Trophoblast cell (in vitro differentiated cells and primary cell): ENCODE measurements around the gene SAMD4B.

ENCODE experiments used
- DNase-seq, 2 donors: peaks; one replicate each; pipeline ENCODE4 v3.0.0-alpha.2; 2016
- H2AFZ ChIP-seq: 2 replicates; pipeline ENCODE4 v1.6.1; 2013; ENCODE audit warnings: low read length, moderate library complexity, mild to moderate bottlenecking; ENCODE audit not compliant: insufficient read depth, poor library complexity
- H2AK5ac ChIP-seq: 2 replicates; pipeline ENCODE4 v1.6.1; 2013; ENCODE audit warnings: mild to moderate bottlenecking, low read length
- H2BK120ac ChIP-seq: 2 replicates; pipeline ENCODE4 v1.6.1; 2013; ENCODE audit warnings: low read length, mild to moderate bottlenecking, moderate library complexity; ENCODE audit not compliant: insufficient read depth, poor library complexity
- H2BK12ac ChIP-seq: 2 replicates; pipeline ENCODE4 v1.6.1; 2013; ENCODE audit warnings: mild to moderate bottlenecking, low read length, moderate library complexity
- H2BK5ac ChIP-seq: 2 replicates; pipeline ENCODE4 v1.6.1; 2013; ENCODE audit warnings: low read length, low read depth, moderate library complexity, mild to moderate bottlenecking; ENCODE audit not compliant: poor library complexity
- H3K14ac ChIP-seq: 2 replicates; pipeline ENCODE4 v1.6.1; 2013; ENCODE audit warnings: mild to moderate bottlenecking, low read length
- H3K18ac ChIP-seq: 2 replicates; pipeline ENCODE4 v1.6.1; 2013; ENCODE audit warnings: mild to moderate bottlenecking, low read length
- H3K23ac ChIP-seq: 2 replicates; pipeline ENCODE4 v1.6.1; 2013; ENCODE audit warnings: low read length
- H3K27ac ChIP-seq: 2 replicates; pipeline ENCODE4 v1.5.1; 2013; ENCODE audit warnings: low read depth, mild to moderate bottlenecking, inconsistent platforms, low read length, moderate library complexity
- H3K27me3 ChIP-seq: 2 replicates; pipeline ENCODE4 v1.6.1; 2013; ENCODE audit warnings: inconsistent platforms, mild to moderate bottlenecking, low read length, moderate library complexity; ENCODE audit not compliant: insufficient read depth
- H3K36me3 ChIP-seq, 2 experiments: 1 replicate in 1 of 2; 2 replicates in 1 of 2; pipeline ENCODE4 v1.6.1; 2013; ENCODE audit warnings: low read length in 2 of 2, mild to moderate bottlenecking in 2 of 2, moderate library complexity in 1 of 2; ENCODE audit not compliant: insufficient read depth in 2 of 2, control insufficient read depth in 1 of 2
- H3K4ac ChIP-seq: 2 replicates; pipeline ENCODE4 v1.6.1; 2013; ENCODE audit warnings: low read depth, mild to moderate bottlenecking, low read length, moderate library complexity
- H3K4me1 ChIP-seq, 2 experiments: 1 replicate in 1 of 2; 2 replicates in 1 of 2; pipeline ENCODE4 v1.6.1; 2013; ENCODE audit warnings: low read length in 2 of 2, mild to moderate bottlenecking in 2 of 2, moderate library complexity in 1 of 2; ENCODE audit not compliant: insufficient read depth in 2 of 2, control insufficient read depth in 1 of 2
- H3K4me2 ChIP-seq: 2 replicates; pipeline ENCODE4 v1.6.1; 2013; ENCODE audit warnings: inconsistent platforms, mild to moderate bottlenecking, low read length, moderate library complexity
- H3K4me3 ChIP-seq: 2 replicates; pipeline ENCODE4 v1.5.1; 2013; ENCODE audit warnings: mild to moderate bottlenecking, low read depth, low read length, inconsistent platforms
- H3K79me1 ChIP-seq: one replicate; pipeline ENCODE4 v1.6.1; 2013; ENCODE audit warnings: low read length
- H3K79me2 ChIP-seq: 2 replicates; pipeline ENCODE4 v1.6.1; 2013; ENCODE audit warnings: low read length, mild to moderate bottlenecking; ENCODE audit not compliant: control insufficient read depth, insufficient read depth, poor library complexity
- H3K9ac ChIP-seq: 2 replicates; pipeline ENCODE4 v1.6.1; 2013; ENCODE audit warnings: mild to moderate bottlenecking, low read length
- H3K9me3 ChIP-seq: 2 replicates; pipeline ENCODE4 v1.6.1; 2013; ENCODE audit warnings: low read depth, mild to moderate bottlenecking, control low read depth, inconsistent platforms, low read length; ENCODE audit not compliant: insufficient read depth
- H4K12ac ChIP-seq: 2 replicates; pipeline ENCODE4 v1.6.1; 2013; ENCODE audit warnings: low read depth, mild to moderate bottlenecking, low read length, moderate library complexity
- H4K8ac ChIP-seq: 2 replicates; pipeline ENCODE4 v1.6.1; 2013; ENCODE audit warnings: low read depth, mild to moderate bottlenecking, low read length, moderate library complexity
- H4K91ac ChIP-seq: one replicate; pipeline ENCODE4 v1.6.1; 2013; ENCODE audit warnings: low read depth, mild to moderate bottlenecking, low read length, moderate library complexity
- WGBS: extraction: QIAGEN DNeasy Blood & Tissue Kit; methylation state at CpG from one replicate; pipeline ENCODE4 v1.1.7; 2013; ENCODE audit warnings: missing lambda C conversion rate; ENCODE audit not compliant: insufficient read length, insufficient coverage; ENCODE audit errors: extremely low coverage; 5-methylcytosine and 5-hydroxymethylcytosine counted together

Gene SAMD4B

DNA sequence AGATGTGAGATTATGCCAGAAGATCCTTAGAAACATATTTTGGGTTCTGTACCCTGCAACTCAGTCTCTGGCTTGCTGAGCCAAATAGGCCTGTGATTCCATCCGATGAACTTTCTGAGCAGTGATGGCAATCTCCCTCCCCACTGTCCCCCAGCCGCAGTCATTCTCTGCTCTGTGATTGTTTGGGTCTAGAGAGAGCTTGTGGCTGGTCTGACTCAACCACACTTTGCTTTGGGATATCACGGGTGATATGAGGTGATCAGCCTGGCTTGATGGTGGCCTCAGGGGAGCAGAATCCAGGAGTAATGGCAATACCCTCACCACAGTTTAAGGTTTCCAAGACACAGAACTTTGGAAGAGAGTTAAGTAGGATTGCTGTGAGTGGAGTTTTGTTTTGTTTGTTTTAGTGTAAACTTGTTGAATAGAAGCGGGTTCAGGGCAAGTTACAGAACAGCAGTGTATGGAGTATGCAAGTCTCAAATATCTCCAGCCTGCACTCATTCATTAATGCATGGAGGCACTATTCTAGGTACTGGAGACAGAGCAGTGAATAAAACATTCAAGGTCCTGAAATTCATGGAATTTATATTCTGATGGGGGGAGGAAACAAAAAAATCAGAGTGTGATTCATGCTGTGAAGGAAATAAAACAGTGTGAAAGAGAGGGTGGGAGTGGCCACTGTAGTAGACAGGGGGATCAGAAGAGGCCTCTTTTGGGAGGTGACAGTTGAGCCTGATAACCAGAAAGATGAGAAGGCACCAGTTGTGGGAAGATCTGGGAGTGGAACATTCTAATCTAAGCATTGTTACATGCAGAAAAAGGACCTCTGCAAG lies 5.3 kb downstream of the SAMD4B start:
- H3K27ac ChIP-seq = no peak overlapping the region
- no peak overlapping the region for H4K91ac ChIP-seq
- no peaks in the 10 kb centered on the region for H3K27me3 ChIP-seq
- no peak overlapping the region for H3K4ac ChIP-seq
- H3K23ac ChIP-seq = no peak overlapping the region
- H2AFZ ChIP-seq = no peak overlapping the region
- DNase-seq = no peak
- H3K79me2 ChIP-seq = peaks cover 8% of the 10 kb centered on the region
- no peak overlapping the region for H2BK5ac ChIP-seq
- WGBS = 100% methylated on average over 1 of the region's 4 CpGs
- H3K4me2 ChIP-seq = no peak overlapping the region
- H3K79me1 ChIP-seq = peaks cover 3% of the 10 kb centered on the region
- H3K18ac ChIP-seq = no peak overlapping the region
- H3K14ac ChIP-seq = no peak overlapping the region
- H3K36me3 ChIP-seq = peaks cover 4 to 26% of the 10 kb centered on the region in 2 experiments
- H4K8ac ChIP-seq = no peak overlapping the region
- H3K9ac ChIP-seq = no peak overlapping the region
- H3K4me3 ChIP-seq = no peak overlapping the region
- H4K12ac ChIP-seq = no peak overlapping the region
- H3K9me3 ChIP-seq = no peaks in the 10 kb centered on the region
- peaks cover 4 to 5% of the 10 kb centered on the region in 2 experiments for H3K4me1 ChIP-seq
- no peak overlapping the region for H2AK5ac ChIP-seq
- no peak overlapping the region for H2BK12ac ChIP-seq
- no peak overlapping the region for H2BK120ac ChIP-seq

DNA sequence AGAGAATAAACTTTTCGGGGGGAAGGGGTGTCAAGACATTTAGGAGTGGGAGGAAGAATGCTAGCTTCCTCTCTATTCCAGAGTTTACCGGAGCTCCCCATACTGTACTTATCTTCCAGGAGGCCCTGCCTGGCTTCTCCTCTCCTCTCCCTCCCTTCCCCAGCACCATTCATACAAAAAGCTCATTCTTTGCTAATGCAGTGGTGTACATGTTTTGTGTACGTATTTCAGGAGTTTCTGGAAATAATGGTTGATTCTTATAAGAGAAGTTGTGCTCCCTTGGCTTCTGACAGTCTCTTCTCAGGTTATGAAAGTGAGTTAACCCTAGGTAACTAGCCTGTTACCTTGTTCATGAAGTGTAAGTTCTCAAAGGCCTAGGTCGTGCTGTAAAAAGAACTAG lies 7.1 kb downstream of the SAMD4B start:
- Histone ChIP-seq H3K18ac (no peak overlapping the region), H3K9ac (no peak overlapping the region), H2BK5ac (no peak overlapping the region), H2AK5ac (no peak overlapping the region), H3K4me2 (no peak overlapping the region), H3K14ac (no peak overlapping the region), H3K4me1 (no peaks in the 10 kb centered on the region), H4K12ac (no peak overlapping the region), H3K27ac (no peak overlapping the region), H3K23ac (no peak overlapping the region), H2AFZ (no peak overlapping the region), H2BK120ac (no peak overlapping the region), H3K4me3 (no peak overlapping the region), H4K8ac (no peak overlapping the region), H3K36me3 (peaks cover 8 to 34% of the 10 kb centered on the region in 2 experiments), H4K91ac (no peak overlapping the region), H3K9me3 (no peaks in the 10 kb centered on the region), H3K79me2 (no peaks in the 10 kb centered on the region), H2BK12ac (no peak overlapping the region), H3K27me3 (no peaks in the 10 kb centered on the region), H3K79me1 (no peaks in the 10 kb centered on the region), H3K4ac (no peak overlapping the region)
- no peak for DNase-seq
- no CpG with 5 or more reads among the region's 4 CpGs for WGBS

DNA sequence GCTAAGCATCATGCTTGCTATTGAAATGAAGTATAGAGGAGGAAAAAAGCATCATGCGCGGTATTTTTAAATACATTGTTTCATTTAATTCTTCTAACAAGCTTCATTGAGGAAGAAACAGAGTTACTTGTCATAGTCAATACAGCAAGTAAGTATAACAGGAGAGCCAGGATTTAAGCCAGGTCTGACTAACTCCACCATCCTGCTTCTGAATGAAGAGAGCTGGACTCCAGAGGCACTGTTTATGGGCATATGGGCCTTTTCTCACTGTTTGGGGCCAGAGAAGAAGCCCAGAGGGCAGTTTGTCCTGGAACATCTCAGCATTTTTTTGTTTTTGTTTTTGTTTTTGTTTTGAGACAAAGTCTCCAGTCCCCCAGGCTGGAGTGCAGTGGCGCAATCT lies 7.9 kb downstream of the SAMD4B start:
- Histone ChIP-seq H2BK12ac (no peak overlapping the region), H3K14ac (no peak overlapping the region), H3K4me3 (no peak overlapping the region), H3K9ac (no peak overlapping the region), H4K91ac (no peak overlapping the region), H3K36me3 (peaks cover 12 to 38% of the 10 kb centered on the region in 2 experiments), H3K4me1 (no peaks in the 10 kb centered on the region), H2AFZ (no peak overlapping the region), H3K79me2 (no peaks in the 10 kb centered on the region), H3K79me1 (no peaks in the 10 kb centered on the region), H3K18ac (no peak overlapping the region), H3K9me3 (no peaks in the 10 kb centered on the region), H2BK5ac (no peak overlapping the region), H3K23ac (no peak overlapping the region), H3K4me2 (no peak overlapping the region), H3K27me3 (no peaks in the 10 kb centered on the region), H3K4ac (no peak overlapping the region), H2AK5ac (no peak overlapping the region), H4K12ac (no peak overlapping the region), H4K8ac (no peak overlapping the region), H2BK120ac (no peak overlapping the region), H3K27ac (no peak overlapping the region)
- no peak for DNase-seq
- WGBS = no CpG with 5 or more reads among the region's 3 CpGs

DNA sequence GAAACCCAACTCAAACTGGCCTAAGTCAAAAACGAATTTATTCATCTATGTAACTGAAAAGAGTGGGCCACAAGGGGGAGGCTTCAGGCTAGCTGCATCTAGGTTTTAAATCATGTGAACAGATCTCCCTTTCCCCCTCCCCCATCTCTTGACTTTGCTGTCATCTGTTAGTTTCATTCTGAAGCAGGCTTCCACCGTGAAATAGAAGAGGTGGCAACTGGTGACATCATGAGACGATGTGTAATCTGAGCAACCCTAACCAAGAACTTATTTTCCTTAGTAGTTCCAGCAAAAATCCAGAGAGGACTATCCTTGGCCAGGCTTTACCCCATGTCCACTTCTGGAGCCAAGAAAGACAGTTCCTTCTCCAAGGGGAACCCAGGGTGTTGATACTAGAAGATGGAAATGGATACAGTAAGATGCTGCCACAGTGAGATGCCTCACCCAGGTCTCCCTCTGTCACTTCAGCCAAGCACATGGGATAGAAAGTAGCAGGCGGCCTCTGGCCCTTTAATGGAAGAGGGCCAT lies 9.4 kb downstream of the SAMD4B start:
- H3K4ac ChIP-seq = no peak overlapping the region
- H3K14ac ChIP-seq = no peak overlapping the region
- H4K91ac ChIP-seq = no peak overlapping the region
- H2BK12ac ChIP-seq = no peak overlapping the region
- H3K9me3 ChIP-seq = no peaks in the 10 kb centered on the region
- H2BK5ac ChIP-seq = no peak overlapping the region
- WGBS = no CpG with 5 or more reads among the region's 4 CpGs
- no peak overlapping the region for H3K9ac ChIP-seq
- H3K27ac ChIP-seq = no peak overlapping the region
- no peak overlapping the region for H4K12ac ChIP-seq
- no peak overlapping the region for H3K18ac ChIP-seq
- no peak overlapping the region for H2BK120ac ChIP-seq
- H3K27me3 ChIP-seq = no peaks in the 10 kb centered on the region
- H3K4me1 ChIP-seq = no peaks in the 10 kb centered on the region
- H2AK5ac ChIP-seq = no peak overlapping the region
- H3K4me2 ChIP-seq = no peak overlapping the region
- DNase-seq = no peak
- H3K79me2 ChIP-seq = no peaks in the 10 kb centered on the region
- no peak overlapping the region for H3K4me3 ChIP-seq
- no peak overlapping the region for H4K8ac ChIP-seq
- H3K36me3 ChIP-seq = peaks cover 23 to 48% of the 10 kb centered on the region in 2 experiments
- no peak overlapping the region for H2AFZ ChIP-seq
- no peaks in the 10 kb centered on the region for H3K79me1 ChIP-seq
- no peak overlapping the region for H3K23ac ChIP-seq
